ENCODE measurements around the gene OR5M10.

GRCh38 chr11:56577621-56578020, at the start of gene OR5M10:
- no peak for TF ChIP-seq NFRKB (IDR thresholded peaks at IDR 0.05)
- TF ChIP-seq SP1 (IDR thresholded peaks at IDR 0.05): no peak
- TF ChIP-seq ZNF384 (IDR thresholded peaks at IDR 0.05): no peak
- no peak for TF ChIP-seq BHLHE40 (IDR thresholded peaks at IDR 0.05; ENCODE audit: borderline replicate concordance)
- no peak for TF ChIP-seq FOXK2 (IDR thresholded peaks at IDR 0.05)
- TF ChIP-seq FOXM1 (IDR thresholded peaks at IDR 0.05; ENCODE audit: borderline replicate concordance): no peak
- no peak for TF ChIP-seq L3MBTL2 (conservative IDR thresholded peaks at IDR 0.05)
- no peak for TF ChIP-seq LEF1 (IDR thresholded peaks at IDR 0.05; ENCODE audit: borderline replicate concordance)
